ENCODE data around the gene DDX51.

- TF ChIP-seq EZH2 (IDR thresholded peaks at IDR 0.05; ENCODE audit: insufficient read depth, poor library complexity, severe bottlenecking) (no peak), EZH2phosphoT487 (IDR thresholded peaks at IDR 0.05; ENCODE audit: insufficient read depth, low read depth) (no peak)
These were observed 27.2 kb downstream of the DDX51 start for GRCh38 chr12:132116709-132117557.
